ENCODE measurements around the gene CRTC1. TPM values are rescaled to one million over a fixed set of nuclear protein-coding genes. Genes with fewer than 3 reads are reported as not detected.

Gene CRTC1
- total and polyA plus RNA-seq, 2 of the 13 experiments (the other 11 are each of a cell fraction or from before 2014, with no cell fraction given): 2.0 to 2.7 TPM

- TF ChIP-seq, protein P1, sequence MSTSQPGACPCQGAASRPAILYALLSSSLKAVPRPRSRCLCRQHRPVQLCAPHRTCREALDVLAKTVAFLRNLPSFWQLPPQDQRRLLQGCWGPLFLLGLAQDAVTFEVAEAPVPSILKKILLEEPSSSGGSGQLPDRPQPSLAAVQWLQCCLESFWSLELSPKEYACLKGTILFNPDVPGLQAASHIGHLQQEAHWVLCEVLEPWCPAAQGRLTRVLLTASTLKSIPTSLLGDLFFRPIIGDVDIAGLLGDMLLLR (CRISPR knock-in tag; IDR thresholded peaks at IDR 0.05): no peak
- TF ChIP-seq ZNF121 (CRISPR knock-in tag; IDR thresholded peaks at IDR 0.05): no peak
- TF ChIP-seq ZNF280D (CRISPR knock-in tag; IDR thresholded peaks at IDR 0.05): no peak
- no peak for TF ChIP-seq GABPB1 (CRISPR knock-in tag; IDR thresholded peaks at IDR 0.05)
- no peak for TF ChIP-seq HMG20B (CRISPR knock-in tag; conservative IDR thresholded peaks at IDR 0.05)
- TF ChIP-seq KMT2A (CRISPR knock-in tag; IDR thresholded peaks at IDR 0.05): 0 out of 2 replicates have a peak, but pooled peaks have one; percentile 36
- TF ChIP-seq POLR2AphosphoS5 (IDR thresholded peaks at IDR 0.05; ENCODE audit: low read depth, low read length): no peak
- 0 out of 2 replicates have a peak, but pooled peaks have one; percentile 32 for TF ChIP-seq ZNF350 (CRISPR knock-in tag; IDR thresholded peaks at IDR 0.05; ENCODE audit: borderline replicate concordance, low read depth)
- TF ChIP-seq PAX8 (CRISPR knock-in tag; IDR thresholded peaks at IDR 0.05; ENCODE audit: borderline replicate concordance): no peak
- TF ChIP-seq CEBPG (CRISPR knock-in tag; IDR thresholded peaks at IDR 0.05): no peak
- TF ChIP-seq ATAD3A (CRISPR knock-in tag; IDR thresholded peaks at IDR 0.05): no peak
- TF ChIP-seq, protein P2, sequence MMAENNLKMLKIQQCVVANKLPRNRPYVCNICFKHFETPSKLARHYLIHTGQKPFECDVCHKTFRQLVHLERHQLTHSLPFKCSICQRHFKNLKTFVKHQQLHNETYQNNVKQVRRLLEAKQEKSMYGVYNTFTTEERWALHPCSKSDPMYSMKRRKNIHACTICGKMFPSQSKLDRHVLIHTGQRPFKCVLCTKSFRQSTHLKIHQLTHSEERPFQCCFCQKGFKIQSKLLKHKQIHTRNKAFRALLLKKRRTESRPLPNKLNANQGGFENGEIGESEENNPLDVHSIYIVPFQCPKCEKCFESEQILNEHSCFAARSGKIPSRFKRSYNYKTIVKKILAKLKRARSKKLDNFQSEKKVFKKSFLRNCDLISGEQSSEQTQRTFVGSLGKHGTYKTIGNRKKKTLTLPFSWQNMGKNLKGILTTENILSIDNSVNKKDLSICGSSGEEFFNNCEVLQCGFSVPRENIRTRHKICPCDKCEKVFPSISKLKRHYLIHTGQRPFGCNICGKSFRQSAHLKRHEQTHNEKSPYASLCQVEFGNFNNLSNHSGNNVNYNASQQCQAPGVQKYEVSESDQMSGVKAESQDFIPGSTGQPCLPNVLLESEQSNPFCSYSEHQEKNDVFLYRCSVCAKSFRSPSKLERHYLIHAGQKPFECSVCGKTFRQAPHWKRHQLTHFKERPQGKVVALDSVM (CRISPR knock-in tag; IDR thresholded peaks at IDR 0.05): no peak
- TF ChIP-seq ZNF879 (CRISPR knock-in tag; IDR thresholded peaks at IDR 0.05): no peak
- no peak for TF ChIP-seq ETV5 (CRISPR knock-in tag; IDR thresholded peaks at IDR 0.05; ENCODE audit: borderline replicate concordance)
- no peak for TF ChIP-seq CHD4 (IDR thresholded peaks at IDR 0.05; ENCODE audit: borderline replicate concordance, low read length)
- no peak for TF ChIP-seq ZNF775 (CRISPR knock-in tag; IDR thresholded peaks at IDR 0.05; ENCODE audit: borderline replicate concordance)
- no peak for TF ChIP-seq CREBL2 (CRISPR knock-in tag; IDR thresholded peaks at IDR 0.05; ENCODE audit: borderline replicate concordance)
- no peak for TF ChIP-seq MAZ (IDR thresholded peaks at IDR 0.05; ENCODE audit: borderline replicate concordance, low read depth, low read length)
- 0 out of 2 replicates have a peak, but pooled peaks have one; percentile 53 for TF ChIP-seq MAZ (CRISPR knock-in tag; IDR thresholded peaks at IDR 0.05; ENCODE audit: low read depth)
- no peak for TF ChIP-seq ZSCAN21 (CRISPR knock-in tag; IDR thresholded peaks at IDR 0.05; ENCODE audit: borderline replicate concordance)
- no peak for TF ChIP-seq ZXDC (CRISPR knock-in tag; IDR thresholded peaks at IDR 0.05)
- TF ChIP-seq ZNF883 (CRISPR knock-in tag; IDR thresholded peaks at IDR 0.05; ENCODE audit: not compliant biosample characterization): no peak
Observed at GRCh38 chr19:18713550-18714117, 30.2 kb downstream of the CRTC1 start (continued).

Measured in HepG2 (cell line).